Measurements from ENCODE around the gene GPC6.
"Not testable (repeated sequence)": the region's sequence is repeated elsewhere in the genome, so short reads cannot be mapped to it uniquely, and the experiment has no call there.

GPC6 gene

DNA sequence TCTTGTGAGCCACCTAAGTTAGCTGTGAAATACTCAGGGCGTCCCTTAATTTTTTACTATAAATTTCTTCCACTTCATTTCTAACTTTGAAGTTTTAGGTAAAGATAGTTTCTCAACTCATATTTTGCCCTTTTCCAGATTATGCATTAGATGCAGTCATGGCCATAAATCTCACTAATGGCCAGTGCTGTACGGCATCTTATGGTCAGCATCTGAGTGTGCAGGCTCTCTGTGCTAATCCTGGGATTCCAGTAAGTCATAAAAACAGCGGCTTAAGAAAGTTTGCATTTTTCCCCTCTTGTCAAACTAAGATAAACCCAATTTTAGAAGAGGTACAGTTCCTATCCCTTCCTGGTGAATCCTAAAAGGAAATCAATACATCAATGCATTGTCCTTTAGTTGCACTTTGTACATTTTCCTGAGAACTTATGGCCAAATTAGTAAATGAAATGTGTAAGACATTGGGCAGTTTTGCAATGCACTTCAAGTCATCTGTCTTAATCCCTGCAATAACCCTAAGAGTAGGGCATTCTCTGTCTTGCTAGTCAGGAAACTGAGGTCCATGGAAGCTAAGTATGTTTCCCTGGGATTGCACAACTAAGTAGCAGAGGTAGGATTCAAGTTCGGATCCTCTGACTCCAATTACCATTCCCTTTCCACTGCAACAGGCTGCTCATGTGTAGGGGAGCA lies 1106.7 kb downstream of the GPC6 start:
- ChIA-PET POLR2A (no interaction called here), CTCF (interaction anchor here (1.5 kb wide), 1 partner anchor 64 kb away, joined by 6 read pairs; no protein-coding TSS in a partner anchor)
- no peak overlapping the region for H3K4me3 ChIP-seq (ENCODE audit: low read depth, low read length)
- no peak for DNase-seq (ENCODE audit: low read depth, low spot score)
- TF ChIP-seq, protein P1, sequence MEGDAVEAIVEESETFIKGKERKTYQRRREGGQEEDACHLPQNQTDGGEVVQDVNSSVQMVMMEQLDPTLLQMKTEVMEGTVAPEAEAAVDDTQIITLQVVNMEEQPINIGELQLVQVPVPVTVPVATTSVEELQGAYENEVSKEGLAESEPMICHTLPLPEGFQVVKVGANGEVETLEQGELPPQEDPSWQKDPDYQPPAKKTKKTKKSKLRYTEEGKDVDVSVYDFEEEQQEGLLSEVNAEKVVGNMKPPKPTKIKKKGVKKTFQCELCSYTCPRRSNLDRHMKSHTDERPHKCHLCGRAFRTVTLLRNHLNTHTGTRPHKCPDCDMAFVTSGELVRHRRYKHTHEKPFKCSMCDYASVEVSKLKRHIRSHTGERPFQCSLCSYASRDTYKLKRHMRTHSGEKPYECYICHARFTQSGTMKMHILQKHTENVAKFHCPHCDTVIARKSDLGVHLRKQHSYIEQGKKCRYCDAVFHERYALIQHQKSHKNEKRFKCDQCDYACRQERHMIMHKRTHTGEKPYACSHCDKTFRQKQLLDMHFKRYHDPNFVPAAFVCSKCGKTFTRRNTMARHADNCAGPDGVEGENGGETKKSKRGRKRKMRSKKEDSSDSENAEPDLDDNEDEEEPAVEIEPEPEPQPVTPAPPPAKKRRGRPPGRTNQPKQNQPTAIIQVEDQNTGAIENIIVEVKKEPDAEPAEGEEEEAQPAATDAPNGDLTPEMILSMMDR (IDR thresholded peaks at IDR 0.05; ENCODE audit: insufficient read depth, low read length, missing control alignments) = no peak

DNA sequence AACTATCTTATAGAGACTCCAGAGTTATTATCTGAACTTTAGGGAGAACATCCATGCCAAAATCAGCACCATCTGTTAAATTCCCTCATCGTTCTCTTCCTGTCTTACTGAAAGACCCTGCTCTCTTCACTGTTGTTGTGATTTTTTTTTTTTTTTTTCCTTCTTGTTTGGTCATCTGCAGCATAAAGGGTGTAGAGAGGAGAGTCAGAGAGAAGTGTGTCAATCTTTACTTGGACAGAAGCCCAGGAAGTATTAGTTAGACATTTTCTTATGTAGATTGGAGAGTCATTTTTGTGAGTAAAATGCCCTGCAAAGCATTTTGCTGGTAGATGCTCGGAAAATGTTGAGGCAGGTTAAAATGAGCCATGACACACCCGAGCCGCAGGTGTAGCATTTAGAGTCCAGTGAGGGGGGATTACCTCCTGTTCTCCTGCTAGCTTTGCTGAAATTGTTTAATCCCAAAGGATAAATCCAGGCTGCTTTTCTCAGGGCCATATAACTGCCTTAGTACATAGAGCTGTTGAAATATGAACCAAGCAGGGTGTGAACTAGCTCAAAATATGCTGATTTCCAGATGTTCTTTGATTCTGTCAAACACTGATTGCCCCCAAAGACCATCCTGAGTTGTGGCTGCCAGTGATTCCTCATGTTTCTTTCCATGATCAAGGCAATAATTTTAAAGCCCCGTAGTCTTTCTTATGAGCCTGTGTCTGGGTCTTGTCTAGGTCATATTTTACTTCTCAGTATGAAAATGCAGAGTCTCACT lies 1109.3 kb downstream of the GPC6 start:
- POLR2A ChIA-PET = no interaction called here
- no peak for DNase-seq (ENCODE audit: low read depth, low spot score)
- H3K4me3 ChIP-seq (ENCODE audit: low read depth, low read length) = no peak overlapping the region
- CTCF ChIA-PET = interaction anchor here (2.0 kb wide), 1 partner anchor 9 kb away, joined by 5 read pairs; no protein-coding TSS in a partner anchor
- TF ChIP-seq, protein P1 (IDR thresholded peaks at IDR 0.05; ENCODE audit: insufficient read depth, low read length, missing control alignments) = no peak

DNA sequence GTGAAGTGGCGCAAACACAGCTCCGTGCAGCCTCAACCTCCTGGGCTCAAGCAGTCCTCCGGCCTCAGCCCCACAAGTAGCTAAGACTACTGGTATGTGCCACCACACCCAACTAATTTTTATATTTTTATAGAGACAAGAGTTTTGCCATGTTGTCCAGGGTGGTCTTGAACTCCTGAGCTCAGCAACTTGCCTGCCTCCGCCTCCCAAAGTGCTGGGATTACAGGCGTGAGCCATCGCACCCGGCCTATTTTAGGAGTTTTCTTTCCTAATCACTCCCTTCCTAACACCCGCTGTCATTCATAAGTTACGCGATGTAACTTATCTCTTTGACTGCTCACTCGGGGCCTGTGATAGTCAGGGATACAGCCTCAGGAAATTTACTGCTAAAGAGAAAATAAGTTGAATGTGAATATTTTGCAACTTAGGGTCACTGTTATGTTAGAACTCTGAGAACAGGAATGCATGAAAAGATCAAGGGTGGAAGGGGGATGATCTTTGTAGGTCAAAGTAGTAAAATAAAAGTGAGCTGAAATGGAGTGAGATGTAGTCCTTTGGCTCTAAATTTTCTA lies 1112.6 kb downstream of the GPC6 start:
- POLR2A ChIA-PET = no interaction called here
- CTCF ChIA-PET = interaction anchor here (1.0 kb wide), 1 partner anchor 9 kb away, joined by 3 read pairs; no protein-coding TSS in a partner anchor
- TF ChIP-seq, protein P1 (IDR thresholded peaks at IDR 0.05; ENCODE audit: insufficient read depth, low read length, missing control alignments) = no peak
- no peak for DNase-seq (ENCODE audit: low read depth, low spot score)
- H3K4me3 ChIP-seq (ENCODE audit: low read depth, low read length) = no peak overlapping the region

DNA sequence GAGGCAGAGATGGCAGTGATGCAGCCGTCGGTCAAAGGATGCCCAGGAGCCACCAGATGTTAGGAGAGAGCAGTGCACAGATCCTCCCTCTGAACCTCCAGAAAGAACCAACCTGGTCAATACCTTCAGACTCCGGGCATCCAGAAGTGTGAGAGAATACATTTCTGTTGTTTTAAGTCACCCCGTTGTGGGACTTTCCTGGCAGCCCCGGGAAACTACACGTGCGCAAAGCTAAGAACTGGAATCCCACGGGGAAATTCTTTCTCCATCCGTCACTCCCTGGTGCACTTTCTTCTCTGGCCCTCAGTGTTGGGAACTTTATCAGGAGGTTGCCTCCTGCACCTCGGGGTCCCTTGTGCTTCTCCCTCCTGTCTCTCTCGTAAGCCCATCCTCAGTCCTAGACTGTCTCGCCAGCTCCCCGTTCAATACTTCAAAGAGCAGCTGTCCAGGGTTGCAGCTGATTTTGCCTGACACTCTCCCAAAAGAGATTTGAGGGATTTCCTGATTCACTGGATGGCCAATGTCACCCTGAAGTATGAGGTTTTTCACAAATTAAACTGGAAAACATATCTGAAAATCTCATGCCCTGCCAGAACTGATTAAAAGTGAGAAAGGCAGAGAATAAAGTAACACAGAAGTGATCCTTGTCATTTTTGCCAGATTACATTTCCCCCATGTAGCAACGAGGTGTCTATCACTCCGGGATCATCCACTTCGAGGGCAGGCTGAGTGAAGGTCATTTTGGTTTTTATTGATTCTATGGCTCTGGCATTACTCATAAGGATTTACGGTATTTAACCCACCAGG lies 1116.0 kb downstream of the GPC6 start:
- ChIA-PET POLR2A (no interaction called here), CTCF (no interaction called here)
- TF ChIP-seq, protein P1 (IDR thresholded peaks at IDR 0.05; ENCODE audit: insufficient read depth, low read length, missing control alignments) = no peak
- DNase-seq (ENCODE audit: low read depth, low spot score) = no peak
- H3K4me3 ChIP-seq (ENCODE audit: low read depth, low read length) = no peak overlapping the region

DNA sequence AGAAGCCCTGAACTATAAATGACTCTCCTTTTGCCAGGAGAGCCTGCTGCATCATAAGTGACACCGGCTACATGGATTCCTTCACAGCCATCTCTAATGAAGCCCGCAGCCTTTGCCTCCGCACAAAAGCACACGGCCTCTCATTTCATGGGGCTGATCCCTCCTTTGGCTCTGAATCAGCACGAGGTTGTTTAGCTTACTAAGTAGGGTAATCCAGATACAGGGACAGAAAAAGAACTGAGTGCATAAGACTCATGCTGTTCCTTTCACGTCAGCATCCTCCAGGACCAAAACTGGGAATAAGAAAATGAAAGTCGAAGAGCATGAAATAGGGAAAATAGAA lies 1116.6 kb downstream of the GPC6 start:
- ChIA-PET CTCF (no interaction called here), POLR2A (no interaction called here)
- DNase-seq (ENCODE audit: low read depth, low spot score) = no peak
- TF ChIP-seq, protein P1 (IDR thresholded peaks at IDR 0.05; ENCODE audit: insufficient read depth, low read length, missing control alignments) = no peak
- H3K4me3 ChIP-seq (ENCODE audit: low read depth, low read length) = no peak overlapping the region

DNA sequence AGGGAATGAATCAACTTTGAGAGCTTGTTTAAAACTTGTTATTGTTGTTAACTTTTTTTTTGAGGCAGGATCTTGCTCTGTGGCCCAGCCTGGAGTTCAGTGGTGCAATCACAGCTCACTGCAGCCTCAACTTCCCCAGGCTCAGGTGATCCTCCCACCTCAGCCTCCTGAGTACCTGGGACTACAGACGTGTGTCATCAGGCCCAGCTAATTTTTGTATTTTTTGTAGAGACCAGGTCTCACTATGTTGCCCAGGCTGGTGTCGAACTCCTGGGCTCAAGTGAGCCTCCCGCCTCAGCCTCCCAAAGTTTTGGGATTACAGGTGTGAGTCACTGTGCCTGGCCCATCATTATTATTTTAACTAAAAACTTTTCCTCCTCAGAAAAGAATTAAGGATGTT lies 1117.1 kb downstream of the GPC6 start:
- POLR2A ChIA-PET; H3K4me3 ChIP-seq (ENCODE audit: low read depth, low read length); DNase-seq (ENCODE audit: low read depth, low spot score); CTCF ChIA-PET: not testable (repeated sequence)

Measured in AG04449 (cell line).